NCI-H2029 (cell line): ENCODE results near the gene ATL1.
"Not testable (repeated sequence)": the region's sequence is repeated elsewhere in the genome, so short reads cannot be mapped to it uniquely, and the experiment has no call there.

ENCODE experiments used
- DNase-seq: peaks from one replicate; lab custom pipeline; 2025; lab: John Stamatoyannopoulos, UW

ATL1 gene

DNA sequence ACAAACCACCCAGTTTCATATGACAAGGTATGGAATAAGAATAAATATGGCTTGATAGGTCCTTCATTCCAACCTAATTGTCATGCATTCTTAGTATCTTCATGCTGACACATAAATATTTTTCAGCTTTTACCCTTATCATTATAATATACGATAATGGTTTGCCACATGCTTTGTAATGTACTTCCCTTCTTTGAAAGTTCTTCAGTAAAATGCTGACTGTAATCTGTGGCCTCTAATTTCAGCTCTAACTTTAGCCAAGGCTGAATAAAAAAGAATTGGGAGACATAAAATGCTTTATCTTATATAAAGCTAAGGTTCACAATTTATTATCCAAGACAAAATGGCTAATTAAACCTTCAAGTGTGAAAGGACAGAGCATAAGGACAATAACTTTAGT lies 24.9 kb upstream of the ATL1 start:
- DNase-seq, result no peak

DNA sequence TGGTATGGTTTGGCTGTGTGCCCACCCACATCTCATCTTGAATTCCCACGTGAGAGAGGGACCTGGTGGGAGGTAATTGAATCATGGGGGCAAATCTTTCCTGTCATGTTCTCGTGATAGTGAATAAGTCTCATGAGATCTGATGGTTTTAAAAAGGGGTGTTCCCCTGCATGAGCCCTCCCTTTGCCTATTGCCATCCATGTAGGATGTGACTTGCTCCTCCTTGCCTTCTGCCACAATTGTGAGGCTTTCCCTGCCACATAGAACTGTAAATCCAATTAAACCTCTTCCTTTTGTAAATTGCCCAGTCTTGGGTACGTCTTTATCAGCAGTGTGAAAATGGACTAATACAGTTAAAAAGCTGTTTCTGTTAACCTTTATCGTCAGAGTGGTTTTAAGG lies 21.9 kb upstream of the ATL1 start:
- DNase-seq, result not testable (repeated sequence)

- DNase-seq, result no peak
Measured at GRCh38 chr14:50539051-50539450, 20.9 kb upstream of the ATL1 start.

- no peak for DNase-seq
Measured at GRCh38 chr14:50541159-50541567, 18.8 kb upstream of the ATL1 start.

GRCh38 chr14:50542941-50543418 lies 17.0 kb upstream of the ATL1 start:
- peak; percentile 96 for DNase-seq

DNA sequence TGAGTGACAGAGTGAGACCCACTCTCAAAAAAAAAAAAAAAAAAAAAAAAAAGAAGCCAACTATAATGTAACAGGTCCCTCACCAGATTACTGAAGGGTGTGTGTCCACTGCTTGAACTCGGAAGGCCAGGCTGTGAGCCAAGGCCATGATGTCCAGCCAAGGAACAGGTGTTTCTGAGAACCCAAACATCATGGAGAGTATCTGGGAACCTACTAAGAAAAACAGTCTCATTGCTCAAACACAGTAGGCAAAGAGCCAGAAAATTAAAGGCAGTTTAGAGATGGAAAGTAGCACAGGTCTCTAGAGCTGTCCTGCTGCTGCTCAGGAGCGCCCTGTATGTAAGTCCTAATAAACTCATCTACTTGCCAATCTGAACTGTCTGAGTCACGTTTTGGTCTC lies 15.0 kb upstream of the ATL1 start:
- DNase-seq, result no peak

- no peak for DNase-seq
Measured at GRCh38 chr14:50545618-50546017, 14.3 kb upstream of the ATL1 start.

DNA sequence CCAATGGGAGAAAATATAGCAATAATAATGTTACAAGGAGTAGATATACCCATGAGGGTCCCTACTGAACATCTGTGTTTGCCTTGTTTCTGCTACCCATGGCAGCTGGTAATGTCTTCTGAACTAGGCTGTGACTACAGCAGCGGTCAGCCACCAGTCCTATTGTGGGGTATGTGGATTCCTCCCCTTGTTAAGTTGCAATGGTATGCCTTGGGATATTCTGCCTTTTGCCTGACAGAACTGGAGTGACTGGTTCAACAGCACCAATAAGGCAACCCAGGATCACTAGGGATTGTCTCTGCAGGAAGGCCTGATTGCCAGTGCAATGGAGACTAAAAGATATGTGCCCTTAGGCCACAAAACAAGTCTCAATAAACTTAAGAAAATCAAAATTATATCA lies 9.7 kb upstream of the ATL1 start:
- no peak for DNase-seq

DNA sequence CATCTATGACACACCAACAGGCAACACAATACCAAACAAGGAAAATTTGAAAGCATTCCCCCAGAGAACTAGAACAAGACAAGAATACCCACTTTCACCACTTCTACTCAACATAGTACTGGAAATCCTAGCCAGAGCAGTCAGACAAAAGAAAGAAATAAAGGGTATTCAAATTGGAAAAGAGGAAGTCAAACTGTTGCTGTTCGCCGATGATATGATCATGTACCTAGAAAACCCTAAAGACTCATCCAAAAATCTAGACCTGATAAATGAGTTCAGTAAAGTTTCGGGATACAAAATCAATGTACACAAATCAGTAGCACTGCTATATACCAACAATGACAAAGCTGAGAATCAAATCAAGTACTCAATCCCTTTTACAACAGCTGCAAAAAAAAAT lies 8.1 kb upstream of the ATL1 start:
- no peak for DNase-seq

DNA sequence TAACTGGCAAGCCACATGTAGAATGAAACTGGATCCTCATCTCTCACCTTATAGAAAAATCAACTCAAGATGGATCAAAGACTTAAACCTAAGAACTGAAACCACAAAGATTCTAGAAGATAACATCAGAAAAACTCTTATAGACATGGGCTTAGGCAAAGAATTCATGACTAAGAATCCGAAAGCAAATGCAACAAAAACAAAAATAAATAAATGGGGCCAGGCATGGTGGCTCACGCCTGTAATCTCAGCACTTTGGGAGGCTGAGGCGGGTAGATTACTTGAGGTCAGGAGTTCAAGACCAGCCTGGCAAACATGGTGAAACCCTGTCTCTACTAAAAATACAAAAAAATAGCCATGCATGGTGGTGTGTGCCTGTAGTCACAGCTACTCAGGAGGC lies 7.1 kb upstream of the ATL1 start:
- DNase-seq, result not testable (repeated sequence)

DNA sequence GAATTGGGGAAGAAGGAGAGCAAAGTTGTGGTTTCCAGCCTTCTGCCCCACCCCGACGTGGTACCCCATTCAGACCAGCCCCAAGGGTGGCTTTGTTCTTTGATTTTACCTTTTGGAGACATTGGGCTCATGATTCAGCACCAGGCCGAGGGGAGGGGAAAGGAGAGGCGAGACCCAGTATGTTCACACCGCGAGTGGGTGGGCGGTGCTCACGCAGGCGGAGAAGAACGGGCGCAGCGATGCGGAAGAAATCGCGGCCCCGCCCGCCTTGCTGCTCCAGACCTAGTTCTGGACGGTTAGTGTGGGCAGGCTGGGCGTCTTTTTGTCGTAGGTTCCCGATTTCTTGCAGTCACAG lies 963 bp downstream of the ATL1 start:
- DNase-seq, result peak; percentile 59

- no peak for DNase-seq
Measured at GRCh38 chr14:50562841-50563240, 2.9 kb downstream of the ATL1 start.

DNA sequence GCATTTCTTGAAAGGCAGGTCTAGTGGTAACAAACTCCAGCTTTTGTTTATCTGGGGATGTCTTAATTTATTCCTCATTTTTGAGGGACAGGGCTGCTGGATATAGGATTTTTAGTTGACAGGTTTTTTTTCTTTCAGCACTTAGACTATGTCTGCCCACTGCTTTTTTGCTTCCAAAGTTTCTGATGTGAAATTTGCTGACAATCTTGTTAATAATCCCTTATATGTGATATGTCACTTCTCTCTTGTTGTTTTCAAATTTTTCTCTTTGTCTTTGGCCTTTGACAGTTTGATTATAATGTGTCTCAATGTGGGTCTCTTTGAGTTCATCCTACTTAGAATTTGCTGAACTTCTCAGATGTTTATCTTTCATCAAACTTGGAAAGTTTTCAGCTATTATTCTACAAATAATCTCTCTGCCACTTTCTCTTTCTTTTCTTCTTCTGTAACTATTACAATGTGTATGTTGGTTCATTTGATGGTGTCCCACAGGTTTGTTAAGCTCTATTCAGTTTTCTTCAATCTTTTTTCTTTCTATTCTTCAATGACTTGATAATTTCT lies 9.8 kb downstream of the ATL1 start:
- no peak for DNase-seq

DNA sequence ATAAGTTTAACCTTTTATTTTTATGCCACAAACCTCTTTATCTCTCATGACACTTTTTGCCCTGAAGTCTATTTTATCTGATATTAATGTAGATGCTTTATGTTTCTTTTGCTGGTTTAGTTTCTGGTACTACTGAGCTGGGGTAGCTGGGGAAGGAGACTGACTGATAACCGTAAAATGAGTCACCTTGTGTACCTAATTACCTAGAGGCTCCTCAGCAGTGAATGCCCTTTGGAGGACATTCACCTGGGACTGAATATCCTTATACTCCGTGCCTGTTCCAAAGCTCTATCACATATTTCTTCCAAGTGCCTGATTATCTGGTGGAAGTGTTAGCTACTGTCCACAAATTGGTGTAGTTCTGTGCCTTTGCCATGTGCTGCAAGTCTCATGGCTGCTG lies 13.9 kb downstream of the ATL1 start:
- DNase-seq, result no peak

- no peak for DNase-seq
Measured at GRCh38 chr14:50575769-50576168, 15.8 kb downstream of the ATL1 start.

DNA sequence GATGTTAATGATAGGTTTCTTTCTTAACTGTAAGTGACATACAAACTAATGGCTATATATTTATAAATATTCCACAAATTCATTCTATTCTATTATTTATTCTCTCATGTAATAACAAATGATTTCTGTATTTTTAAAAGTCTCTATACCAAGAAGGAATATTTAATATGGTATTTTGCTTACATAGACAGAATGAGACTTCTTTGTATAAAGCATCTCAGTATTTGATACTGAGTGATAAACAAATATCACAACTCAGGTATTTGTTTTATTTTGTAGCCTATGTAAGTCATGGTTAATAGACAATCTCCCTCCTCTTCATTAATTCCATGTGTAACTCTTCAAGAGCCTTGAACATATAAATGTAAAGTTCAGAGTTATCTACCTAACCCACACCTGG lies 18.0 kb downstream of the ATL1 start:
- no peak for DNase-seq

GRCh38 chr14:50578433-50578832 lies 18.5 kb downstream of the ATL1 start:
- DNase-seq, result no peak

GRCh38 chr14:50590464-50590863 lies 30.5 kb downstream of the ATL1 start:
- DNase-seq, result no peak

DNA sequence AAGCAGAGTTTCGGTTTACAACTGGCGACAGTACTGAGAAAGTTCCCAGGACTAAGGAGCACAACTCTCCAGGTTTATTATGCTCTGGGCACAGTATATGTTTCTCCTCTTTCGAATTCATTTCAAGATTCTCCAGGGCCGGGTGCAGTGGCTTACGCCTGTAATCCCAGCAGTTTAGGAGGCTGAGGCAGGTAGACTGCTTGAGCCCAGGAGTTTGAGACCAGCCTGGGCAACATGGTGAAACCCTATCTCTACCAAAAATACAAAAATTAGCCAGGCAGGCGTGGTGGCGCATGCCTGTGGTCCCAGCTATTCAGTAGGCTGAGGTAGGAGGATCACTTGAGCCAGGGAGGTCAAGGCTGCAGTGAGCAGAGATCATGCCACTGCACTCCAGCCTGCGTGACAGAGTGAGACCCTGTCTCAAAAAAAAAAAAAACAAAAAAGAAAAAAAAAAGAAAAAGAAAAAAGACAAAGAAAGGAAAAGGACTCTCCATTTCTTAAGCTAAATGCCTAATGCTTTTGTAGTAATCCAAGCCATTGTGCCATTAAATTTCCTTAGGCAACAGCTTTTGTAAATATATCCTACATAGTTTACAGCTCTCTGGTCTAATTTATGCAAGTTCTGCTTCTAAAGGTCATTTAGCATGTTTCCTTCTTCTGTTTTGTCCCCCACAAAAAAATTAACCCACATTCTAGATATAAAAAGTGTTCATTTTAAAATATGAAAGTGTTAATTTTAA lies 34.8 kb downstream of the ATL1 start:
- DNase-seq, result no peak

- DNase-seq, result no peak
Measured at GRCh38 chr14:50598765-50599164, 38.8 kb downstream of the ATL1 start.

DNA sequence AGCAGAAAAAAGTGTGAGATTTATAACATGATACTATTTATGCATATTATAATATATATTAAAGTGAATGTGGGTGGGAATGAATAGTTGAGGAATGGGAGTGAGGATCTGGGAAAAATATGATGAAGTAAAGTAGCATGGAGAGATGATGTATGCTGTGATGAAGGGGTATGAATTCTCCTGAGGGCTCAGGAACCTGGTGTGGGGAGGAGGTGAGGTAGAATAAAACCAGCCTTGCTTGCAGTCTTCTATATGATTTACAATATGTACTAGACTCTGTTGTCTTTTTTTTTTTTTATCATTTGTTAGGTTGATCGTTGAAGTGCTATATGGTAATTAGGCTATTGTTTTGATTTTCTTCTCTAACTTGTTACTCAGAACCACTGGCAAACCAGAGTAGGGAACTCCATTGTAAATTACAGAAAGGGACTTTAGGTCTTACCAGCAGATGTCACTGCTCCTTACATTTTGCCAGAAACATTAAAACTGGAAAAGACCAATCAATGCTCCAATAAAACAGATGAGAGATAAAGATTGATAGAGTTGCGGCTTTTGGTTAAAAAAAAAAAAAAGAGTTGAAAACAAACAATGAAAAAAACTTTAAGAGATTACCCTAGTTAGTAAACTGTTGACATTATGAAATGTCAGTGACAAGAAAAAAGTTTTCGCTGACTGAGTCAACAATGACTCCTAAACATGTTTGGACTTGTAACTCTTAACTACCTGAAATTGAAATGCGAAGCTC lies 39.9 kb downstream of the ATL1 start:
- DNase-seq, result no peak

- DNase-seq, result no peak
Measured at GRCh38 chr14:50600849-50601248, 40.9 kb downstream of the ATL1 start.

- DNase-seq, result no peak
Measured at GRCh38 chr14:50601394-50601793, 41.4 kb downstream of the ATL1 start.
